GM19099 (cell line): Measurements from ENCODE around the gene FGFBP1.

Experiments
- POLR2A ChIP-seq: IDR thresholded peaks from 3 replicates; pipeline ENCODE4 v1.6.1; 2011; ENCODE audit warnings: low read depth; ENCODE audit not compliant: insufficient read length; ENCODE audit errors: extremely low read depth

Gene FGFBP1

DNA sequence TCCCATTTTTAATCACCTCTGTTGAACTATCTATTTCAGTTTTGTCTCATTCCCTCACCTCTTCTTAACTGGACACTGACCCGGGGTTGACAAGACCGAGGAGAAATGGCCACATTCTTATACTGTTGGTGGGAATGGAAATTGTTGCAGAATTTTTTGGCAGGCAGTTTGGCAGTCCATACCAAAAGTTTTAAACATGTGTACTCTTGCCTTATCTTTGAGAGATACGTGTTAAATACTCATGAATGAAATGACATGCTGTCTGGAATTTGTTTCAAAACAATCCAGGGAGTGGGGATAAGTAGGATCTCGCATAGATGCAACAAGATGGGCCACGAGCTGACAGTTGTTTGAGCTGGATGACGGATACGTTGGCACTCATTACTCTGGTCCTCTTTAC, 12.1 kb downstream of the FGFBP1 start:
- no peak for TF ChIP-seq POLR2A

GRCh38 chr4:15925830-15926229, 12.7 kb downstream of the FGFBP1 start:
- TF ChIP-seq POLR2A: no peak

DNA sequence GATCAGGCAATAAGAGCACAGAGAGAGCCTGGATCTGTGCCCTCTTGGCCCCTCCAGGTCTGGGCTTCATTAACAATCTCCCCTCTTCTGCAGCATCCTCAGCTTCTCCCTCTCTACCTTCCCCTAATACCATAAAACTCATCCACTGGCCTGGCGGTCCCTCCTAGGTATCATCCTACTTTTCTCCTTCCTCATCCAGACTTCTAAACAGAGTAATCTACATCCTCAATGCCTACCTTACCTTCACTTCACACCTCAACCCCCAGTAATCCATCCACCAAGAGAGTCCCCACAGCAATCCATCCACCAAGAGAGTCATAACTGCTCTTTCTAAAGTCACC, 17.0 kb downstream of the FGFBP1 start:
- TF ChIP-seq POLR2A: no peak

DNA sequence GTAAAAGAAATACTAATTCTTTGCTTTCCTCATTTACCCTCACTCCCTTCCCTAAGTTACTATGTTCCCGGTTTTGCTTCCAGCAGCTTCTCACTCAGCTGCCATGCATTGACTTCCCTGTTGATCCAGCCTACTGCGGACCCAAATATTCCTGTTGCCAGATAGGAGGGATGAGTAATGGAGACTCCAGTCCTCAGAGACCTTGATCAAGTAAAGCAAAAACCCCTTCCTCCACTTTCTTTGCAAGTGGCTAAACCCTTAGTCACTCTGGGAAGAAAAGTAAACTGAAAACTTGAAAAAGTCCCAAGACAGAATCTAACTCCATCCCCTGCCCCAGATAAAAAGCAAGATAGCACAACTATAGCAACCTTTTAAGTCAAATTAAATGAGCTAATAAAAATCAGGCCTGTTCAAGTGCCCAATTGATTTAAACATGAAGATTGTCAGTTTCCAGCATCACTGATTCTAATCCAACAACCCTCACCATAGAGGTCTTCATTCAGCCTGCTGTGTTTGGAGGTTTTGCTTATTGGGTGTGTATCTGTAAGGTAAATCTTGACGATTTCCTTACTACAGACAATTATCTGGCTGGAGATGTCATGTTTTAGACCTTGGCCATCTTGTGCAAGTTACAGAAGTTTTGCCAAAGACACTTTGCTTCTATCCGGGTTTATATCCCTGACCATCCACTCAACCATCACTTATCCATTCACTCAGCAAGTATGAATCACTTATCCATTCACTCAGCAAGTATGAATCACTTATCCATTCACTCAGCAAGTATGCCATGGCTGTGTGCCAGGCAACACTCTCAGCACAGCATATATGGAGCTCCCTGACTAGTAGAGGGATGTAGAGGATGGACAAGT, 17.6 kb downstream of the FGFBP1 start:
- no peak for TF ChIP-seq POLR2A

DNA sequence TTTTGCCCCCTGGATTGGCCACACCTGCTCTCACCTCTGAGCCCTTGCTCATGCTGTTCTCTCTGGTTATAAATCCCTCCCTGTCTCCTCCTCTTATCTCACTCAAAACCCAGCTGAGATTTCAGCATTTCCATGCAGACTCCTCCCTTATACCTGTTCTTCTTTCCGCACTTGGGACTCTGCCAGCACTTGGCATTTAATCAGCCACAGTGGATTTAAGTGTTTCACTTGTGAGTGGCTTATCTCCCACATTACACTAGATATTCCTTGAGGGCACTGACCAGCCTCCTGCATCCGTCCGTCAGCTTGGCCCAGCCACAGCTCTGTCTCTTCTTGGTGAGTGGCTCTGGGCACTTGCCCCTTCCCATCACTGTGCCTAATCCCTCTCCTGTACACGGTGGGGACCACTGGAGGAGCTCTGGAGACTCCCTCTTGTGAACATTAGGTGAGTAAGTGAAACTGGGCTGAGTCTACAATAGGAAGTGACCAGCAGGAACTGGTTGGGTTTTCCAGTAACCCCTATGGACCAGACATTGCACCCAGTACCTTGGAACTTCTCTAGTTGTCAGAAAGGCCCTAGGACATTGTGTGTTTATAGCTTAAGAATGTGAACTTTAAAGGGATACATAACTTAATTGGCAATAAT, 19.9 kb downstream of the FGFBP1 start:
- TF ChIP-seq POLR2A: no peak

DNA sequence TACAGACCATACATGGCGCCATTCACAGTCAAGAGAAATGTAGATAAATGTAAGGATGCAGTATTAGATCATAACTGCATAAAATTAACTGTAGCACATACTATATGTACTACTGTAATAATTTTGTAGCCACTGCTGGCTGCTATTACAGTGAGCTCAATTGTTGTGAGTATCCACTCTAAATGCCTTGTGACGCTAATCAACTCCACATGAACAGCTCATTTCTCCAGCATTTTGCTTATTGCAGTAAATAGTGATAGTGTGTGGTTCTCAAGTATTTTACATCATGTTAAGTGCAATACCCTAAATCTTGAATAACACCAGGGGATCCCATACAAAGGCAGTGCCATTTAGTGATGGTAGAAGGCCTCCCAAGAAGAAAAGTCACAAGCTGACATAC, 21.2 kb downstream of the FGFBP1 start:
- TF ChIP-seq POLR2A: no peak

- TF ChIP-seq POLR2A: no peak
Measured at GRCh38 chr4:15914736-15915135, 23.8 kb downstream of the FGFBP1 start.

GRCh38 chr4:15914291-15914690, 24.2 kb downstream of the FGFBP1 start:
- no peak for TF ChIP-seq POLR2A

DNA sequence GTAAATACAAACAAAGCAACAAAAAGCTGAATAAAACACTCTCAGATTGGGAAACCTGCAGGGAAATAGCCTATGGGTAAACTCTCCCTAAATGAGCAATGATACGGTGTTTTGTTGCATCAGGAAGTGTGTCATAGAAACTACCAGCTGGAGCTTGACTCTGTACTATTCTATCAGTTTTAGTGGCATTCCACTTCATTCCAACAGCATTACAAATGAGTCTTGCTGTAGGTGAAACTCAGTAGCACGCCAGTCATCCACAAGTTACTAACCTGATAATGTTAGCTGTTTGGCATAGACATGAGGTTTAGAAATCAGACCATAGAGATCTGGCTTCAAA, 24.9 kb downstream of the FGFBP1 start:
- no peak for TF ChIP-seq POLR2A

GRCh38 chr4:15912961-15913630, 25.4 kb downstream of the FGFBP1 start:
- TF ChIP-seq POLR2A: no peak

GRCh38 chr4:15912236-15912635, 26.3 kb downstream of the FGFBP1 start:
- no peak for TF ChIP-seq POLR2A

- no peak for TF ChIP-seq POLR2A
Measured at GRCh38 chr4:15910155-15910940, 28.2 kb downstream of the FGFBP1 start.

GRCh38 chr4:15907430-15907829, 31.1 kb downstream of the FGFBP1 start:
- TF ChIP-seq POLR2A: no peak

DNA sequence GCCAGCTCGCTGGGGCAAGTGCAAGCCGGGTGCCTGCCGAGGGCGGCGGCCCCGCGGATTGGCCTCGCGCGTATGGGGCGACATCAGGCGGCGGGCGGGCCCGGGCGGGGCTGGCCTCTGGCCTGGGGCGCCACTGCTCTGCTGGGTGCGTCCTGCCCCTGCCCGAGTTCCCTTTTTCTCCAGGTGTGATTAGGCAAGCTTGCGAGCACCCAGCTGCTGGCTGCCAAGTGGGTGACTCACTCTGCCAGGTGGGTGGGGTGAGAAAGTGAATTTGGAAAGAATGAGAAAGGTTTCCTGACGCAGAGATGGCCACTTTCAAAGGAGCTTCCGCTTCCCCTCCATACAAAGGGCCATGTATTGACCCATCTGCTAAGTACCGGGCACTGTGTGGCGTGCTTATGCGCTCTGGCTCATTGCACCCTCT, 32.5 kb downstream of the FGFBP1 start:
- TF ChIP-seq POLR2A: no peak

GRCh38 chr4:15902746-15903145, 35.8 kb downstream of the FGFBP1 start:
- TF ChIP-seq POLR2A: no peak
